ENCODE measurements around the gene CNTN1. TPM values are rescaled to one million over a fixed set of nuclear protein-coding genes. Genes with fewer than 3 reads are reported as not detected.
"Not testable (repeated sequence)": the region's sequence is repeated elsewhere in the genome, so short reads cannot be mapped to it uniquely, and the experiment has no call there.

CNTN1 gene
- total RNA-seq, 1 donor from 2014 or later = 0.73 TPM

GRCh38 chr12:40693207-40693821 is 1.1 kb downstream of the CNTN1 start:
- no peak for DNase-seq (ENCODE audit: missing footprints)
- intact Hi-C loops (cut with DNase I) = no loop called here
- no peak for ATAC-seq

- DNase-seq (ENCODE audit: missing footprints) (no peak), ATAC-seq (no peak)
- intact Hi-C loops (cut with DNase I) = no loop called here
These were observed 5.5 kb downstream of the CNTN1 start for GRCh38 chr12:40697566-40698259.

GRCh38 chr12:40701756-40702155 is 9.5 kb downstream of the CNTN1 start:
- ATAC-seq (no peak), DNase-seq (ENCODE audit: missing footprints) (no peak)
- intact Hi-C loops (cut with DNase I) = no loop called here

GRCh38 chr12:40711121-40711520 is 18.9 kb downstream of the CNTN1 start:
- DNase-seq (ENCODE audit: missing footprints) (no peak), ATAC-seq (no peak)
- intact Hi-C loops (cut with DNase I) = no loop called here

DNA sequence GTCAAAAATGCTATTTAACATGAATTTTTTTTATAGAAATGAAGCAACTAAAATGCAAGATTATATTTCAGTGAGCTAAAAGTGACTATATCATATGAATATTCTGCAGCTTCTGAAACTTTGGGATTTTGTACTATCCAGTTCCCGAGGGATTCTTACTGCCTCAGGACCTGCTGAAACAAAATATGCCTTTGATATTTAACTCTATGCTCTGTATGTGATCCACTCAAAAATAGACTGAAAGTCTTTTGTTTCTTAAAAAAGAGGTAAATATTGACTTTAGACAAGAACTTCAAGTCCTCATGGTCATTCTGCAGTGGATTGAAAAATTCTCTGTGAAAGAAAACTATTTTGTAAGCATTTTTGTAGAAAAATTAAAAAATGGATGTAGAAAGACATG is 22.4 kb downstream of the CNTN1 start:
- ATAC-seq = no peak
- intact Hi-C loops (cut with DNase I) = no loop called here

GRCh38 chr12:40716037-40716436 is 23.8 kb downstream of the CNTN1 start:
- no peak for DNase-seq (ENCODE audit: missing footprints)
- ATAC-seq = no peak
- intact Hi-C loops (cut with DNase I) = no loop called here

More for the DNA sequence above, 22.4 kb downstream of the CNTN1 start:
- no peak for DNase-seq (ENCODE audit: missing footprints)

- no peak for DNase-seq (ENCODE audit: missing footprints)
- intact Hi-C loops (cut with DNase I) = no loop called here
These were observed 25.3 kb downstream of the CNTN1 start for GRCh38 chr12:40717576-40717975.

GRCh38 chr12:40718878-40719372 is 26.7 kb downstream of the CNTN1 start:
- ATAC-seq (no peak), DNase-seq (ENCODE audit: missing footprints) (no peak)
- intact Hi-C loops (cut with DNase I) = no loop called here

More at GRCh38 chr12:40717576-40717975, 25.3 kb downstream of the CNTN1 start:
- no peak for ATAC-seq

GRCh38 chr12:40723001-40723400 is 30.8 kb downstream of the CNTN1 start:
- ATAC-seq (no peak), DNase-seq (ENCODE audit: missing footprints) (no peak)
- intact Hi-C loops (cut with DNase I) = no loop called here

- DNase-seq (ENCODE audit: missing footprints) = no peak
These were observed 34.1 kb downstream of the CNTN1 start for GRCh38 chr12:40726366-40726765.

DNA sequence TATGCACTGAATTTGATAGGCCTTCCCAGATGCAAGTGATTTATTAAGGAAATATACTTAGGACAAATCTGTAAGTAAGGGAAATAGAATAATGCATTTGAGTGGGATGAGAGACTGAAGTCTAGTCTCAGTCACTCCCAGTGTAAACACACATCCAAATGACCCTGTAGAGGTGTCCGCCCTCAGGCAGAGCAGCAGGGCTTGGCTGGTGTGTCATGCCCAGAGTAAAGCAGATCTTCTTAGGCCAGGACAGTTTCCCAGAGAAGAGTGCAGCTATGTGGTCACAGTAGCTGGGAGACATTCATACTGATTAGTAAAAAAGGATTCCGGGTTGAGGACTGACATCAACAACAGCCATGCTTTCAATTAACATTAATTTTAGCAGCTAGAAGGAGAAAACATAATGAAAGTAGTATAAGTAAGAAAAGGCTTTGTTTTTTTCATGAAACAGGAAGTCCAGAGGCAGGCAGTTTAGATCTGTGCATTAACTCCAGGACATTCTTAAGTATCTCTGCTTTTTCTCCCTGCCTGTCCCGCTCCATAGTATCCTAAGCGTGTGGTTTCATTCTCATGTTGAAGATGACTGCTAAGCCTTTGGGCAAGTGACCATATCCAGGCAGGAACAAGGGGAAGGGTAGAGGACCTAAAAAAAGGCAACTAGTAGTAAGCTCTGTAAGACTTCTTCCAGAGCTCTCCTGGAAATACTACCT is 35.7 kb downstream of the CNTN1 start:
- ATAC-seq (no peak), DNase-seq (ENCODE audit: missing footprints) (peak; percentile 30)
- intact Hi-C loops (cut with DNase I) = no loop called here

More at GRCh38 chr12:40726366-40726765, 34.1 kb downstream of the CNTN1 start:
- intact Hi-C loops (cut with DNase I) = no loop called here
- ATAC-seq = no peak

DNA sequence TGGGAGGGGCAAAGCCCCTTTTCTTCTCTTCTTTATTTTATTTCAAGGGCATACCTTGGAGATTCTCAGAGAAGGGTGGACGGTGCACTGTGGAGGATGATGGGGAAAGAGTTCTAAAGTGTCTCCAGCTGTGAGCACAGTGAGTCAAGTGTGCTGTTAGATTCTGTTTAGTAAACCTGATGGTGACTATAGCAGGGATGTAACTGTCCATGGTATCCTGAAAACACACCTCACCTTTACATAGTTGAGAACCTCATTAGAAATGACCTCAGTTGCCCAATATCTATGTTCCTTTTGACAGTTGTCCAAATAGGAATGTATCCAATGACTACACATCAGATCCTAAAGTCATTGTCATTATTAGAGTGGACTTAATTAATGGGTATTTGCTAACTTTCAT is 38.0 kb downstream of the CNTN1 start:
- DNase-seq (ENCODE audit: missing footprints) (no peak), ATAC-seq (no peak)
- intact Hi-C loops (cut with DNase I) = no loop called here

- intact Hi-C loops (cut with DNase I) = no loop called here
- ATAC-seq = no peak
- no peak for DNase-seq (ENCODE audit: missing footprints)
These were observed 41.6 kb downstream of the CNTN1 start for GRCh38 chr12:40733871-40734270.

DNA sequence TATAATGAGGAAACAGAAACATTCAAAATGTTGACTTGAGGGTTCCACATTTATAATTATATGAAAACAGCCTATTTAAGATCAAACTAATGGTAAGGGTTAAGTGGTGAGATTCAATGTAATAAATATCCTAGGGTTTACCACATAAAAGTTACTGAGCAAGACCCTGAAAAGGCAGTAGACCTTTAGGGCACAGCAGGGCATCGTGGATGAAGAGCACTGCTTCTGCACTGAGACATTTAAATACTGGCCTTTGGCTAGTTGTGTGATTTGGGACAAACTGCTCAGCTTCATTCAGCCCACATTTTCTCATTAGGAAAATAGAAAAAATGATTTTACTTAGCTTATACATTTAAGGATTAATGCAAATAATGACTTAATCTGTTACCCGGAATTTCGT is 42.0 kb downstream of the CNTN1 start:
- ATAC-seq = no peak
- intact Hi-C loops (cut with DNase I) = no loop called here
- no peak for DNase-seq (ENCODE audit: missing footprints)

DNA sequence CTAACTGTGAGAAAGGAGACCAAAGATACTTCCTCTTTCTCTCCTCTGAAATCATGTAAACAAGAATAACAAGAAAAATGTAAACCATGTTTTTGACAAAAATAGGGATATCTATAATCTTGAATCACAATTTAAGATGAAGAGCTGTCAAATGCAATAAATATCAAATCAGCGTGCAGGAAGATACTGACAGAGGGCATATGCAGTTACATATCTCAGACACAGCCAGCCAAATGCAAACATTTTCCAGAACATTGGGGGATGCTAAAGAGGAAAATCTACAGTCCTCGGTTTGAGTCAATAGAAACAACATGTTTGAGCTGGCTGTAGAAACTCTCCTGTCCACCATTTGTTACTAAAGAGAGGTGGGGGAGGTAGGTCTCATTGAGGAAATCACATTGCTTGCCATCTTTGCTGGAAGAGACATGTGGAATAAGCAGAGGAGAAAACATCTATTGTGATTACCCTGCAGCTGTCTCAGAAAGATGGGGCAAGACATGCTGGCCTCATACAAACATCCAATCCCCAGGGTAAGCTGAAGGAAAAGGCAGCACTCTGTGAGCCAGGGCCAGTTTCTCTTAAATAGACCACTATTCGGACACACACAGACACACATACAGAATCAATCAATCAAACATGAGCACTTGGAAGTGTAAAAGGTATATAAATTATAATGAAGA is 43.5 kb downstream of the CNTN1 start:
- intact Hi-C loops (cut with DNase I) = no loop called here
- DNase-seq (ENCODE audit: missing footprints) (no peak), ATAC-seq (no peak)

GRCh38 chr12:40737416-40737815 is 45.2 kb downstream of the CNTN1 start:
- DNase-seq (ENCODE audit: missing footprints); ATAC-seq; intact Hi-C loops (cut with DNase I): not testable (repeated sequence)

DNA sequence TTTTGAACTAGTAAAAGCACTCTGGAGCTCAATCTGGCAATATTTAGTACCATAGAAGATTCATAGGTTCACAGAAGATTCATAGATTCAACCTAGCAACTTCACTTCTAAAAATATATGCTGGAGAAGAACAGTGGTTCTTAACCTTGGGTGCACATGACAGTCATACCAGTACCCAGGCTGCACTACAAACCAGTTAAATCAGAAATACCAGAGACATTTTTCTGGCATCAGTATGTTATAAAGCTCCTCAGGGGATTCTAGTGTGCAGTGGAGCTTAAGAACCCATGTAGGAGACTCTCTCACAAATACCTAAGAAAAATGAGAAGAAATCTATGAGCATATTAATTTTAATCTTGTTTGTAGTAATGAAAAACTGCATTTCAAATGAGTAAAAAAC is 46.6 kb downstream of the CNTN1 start:
- ATAC-seq (no peak), DNase-seq (ENCODE audit: missing footprints) (no peak)
- intact Hi-C loops (cut with DNase I) = no loop called here

DNA sequence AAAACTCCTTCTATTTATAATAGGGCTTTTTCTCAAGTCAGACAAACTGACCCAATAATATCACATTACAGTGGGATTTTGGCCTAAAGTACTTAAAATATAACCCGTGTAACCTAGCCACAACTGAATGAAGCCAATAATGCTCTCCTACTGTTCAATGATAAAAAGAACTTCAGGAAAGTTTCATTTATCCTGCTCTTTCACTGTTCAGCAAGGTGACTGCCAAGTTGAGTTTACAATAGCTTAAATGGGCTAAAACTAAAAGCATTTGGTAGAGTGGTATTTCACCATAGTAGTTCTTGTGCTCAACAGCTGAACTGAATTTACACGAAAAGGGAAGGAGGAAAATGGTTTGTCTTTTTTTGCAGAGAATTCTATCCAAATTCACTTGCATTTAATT is 49.8 kb downstream of the CNTN1 start:
- no peak for DNase-seq (ENCODE audit: missing footprints)
- intact Hi-C loops (cut with DNase I) = no loop called here
- no peak for ATAC-seq

DNA sequence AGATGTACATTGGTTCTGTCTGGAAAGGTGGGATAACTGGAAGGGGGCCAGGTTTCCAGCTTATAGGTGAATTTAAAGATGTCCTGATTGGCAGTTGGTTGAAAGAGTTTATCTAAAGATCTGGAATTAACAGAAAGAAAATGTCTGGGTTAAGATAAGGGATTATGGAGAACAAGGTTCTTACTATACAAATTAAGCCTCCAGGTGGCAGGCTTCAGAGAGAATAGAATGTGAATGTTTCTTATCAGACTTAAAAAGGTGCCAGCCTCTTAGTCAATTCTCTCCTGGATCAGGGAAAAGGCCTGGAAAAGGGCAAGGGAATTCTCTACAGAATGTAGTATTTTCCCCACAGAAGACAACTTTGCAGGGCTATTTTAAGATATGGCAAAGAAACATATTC is 53.1 kb downstream of the CNTN1 start:
- no peak for DNase-seq (ENCODE audit: missing footprints)
- intact Hi-C loops (cut with DNase I) = no loop called here
- no peak for ATAC-seq
